ENCODE results near the gene NSFL1C. TPM values are rescaled to one million over a fixed set of nuclear protein-coding genes. Genes with fewer than 3 reads are reported as not detected.

Gene NSFL1C
- total RNA-seq, 2 donors from 2014 or later: 43.0 to 54.5 TPM

DNA sequence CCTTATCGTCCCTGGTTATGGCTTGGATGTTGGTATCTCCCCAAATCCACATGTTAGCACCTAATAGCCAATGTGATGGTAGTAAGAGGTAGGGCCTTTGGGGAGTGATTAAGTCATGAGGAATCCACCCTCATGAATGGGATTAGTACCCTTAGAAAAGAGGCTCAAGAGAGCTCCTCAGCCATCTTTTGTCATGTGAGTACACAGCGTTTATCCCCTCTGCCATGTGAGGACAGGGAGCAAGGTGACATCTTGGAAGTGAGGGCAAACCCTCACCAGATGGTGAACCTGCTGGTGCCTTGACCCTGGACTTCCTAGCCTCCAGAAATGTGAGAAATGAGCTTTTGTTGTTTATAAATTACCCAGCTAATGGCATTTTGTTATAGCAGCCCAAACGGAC lies 40.6 kb upstream of the NSFL1C start:
- H3K4me3 ChIP-seq: no peak overlapping the region
- intact Hi-C loops (cut with DNase I): no loop called here
- no peaks in the 10 kb centered on the region for H3K36me3 ChIP-seq
- no peak overlapping the region for H3K27ac ChIP-seq
- no peak for TF ChIP-seq POLR2AphosphoS5 (IDR thresholded peaks at IDR 0.05)
- no peak for TF ChIP-seq CTCF (IDR thresholded peaks at IDR 0.05)
- no peak for TF ChIP-seq POLR2A (IDR thresholded peaks at IDR 0.05)
- H3K4me1 ChIP-seq (replicated peaks): no peaks in the 10 kb centered on the region
- H3K9me3 ChIP-seq: no peaks in the 10 kb centered on the region
- no peaks in the 10 kb centered on the region for H3K27me3 ChIP-seq (replicated peaks; ENCODE audit: insufficient read depth)
- WGBS: 72% methylated on average over 3 of the region's 3 CpGs
- DNase-seq (ENCODE audit: low spot score): no peak

DNA sequence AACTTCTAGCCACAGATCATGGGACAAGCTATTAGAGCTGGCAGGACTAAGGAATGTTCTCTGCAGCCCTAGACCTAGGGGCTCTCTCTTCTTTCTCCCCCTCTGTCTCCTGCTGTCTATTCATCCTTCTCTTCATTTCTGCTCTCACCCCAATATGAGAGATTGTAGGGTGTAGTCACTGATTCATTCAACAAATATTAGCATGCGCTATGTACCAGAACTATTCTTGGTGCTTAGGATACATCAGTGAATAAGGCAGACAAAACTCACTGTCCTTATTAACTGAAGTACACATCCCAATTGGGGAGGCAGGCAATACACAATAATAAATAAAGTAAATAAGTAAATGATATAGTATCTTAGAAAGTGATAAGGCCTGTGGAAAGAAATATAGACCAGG lies 39.2 kb upstream of the NSFL1C start:
- intact Hi-C loops (cut with DNase I): no loop called here
- no peaks in the 10 kb centered on the region for H3K4me1 ChIP-seq (replicated peaks)
- H3K27ac ChIP-seq: no peak overlapping the region
- no peaks in the 10 kb centered on the region for H3K9me3 ChIP-seq
- TF ChIP-seq POLR2AphosphoS5 (IDR thresholded peaks at IDR 0.05) (no peak), POLR2A (IDR thresholded peaks at IDR 0.05) (no peak), CTCF (IDR thresholded peaks at IDR 0.05) (no peak)
- no peak for DNase-seq (ENCODE audit: low spot score)
- H3K36me3 ChIP-seq: no peaks in the 10 kb centered on the region
- WGBS: 100% methylated on average over 1 of the region's 1 CpG
- H3K27me3 ChIP-seq (replicated peaks; ENCODE audit: insufficient read depth): no peaks in the 10 kb centered on the region
- no peak overlapping the region for H3K4me3 ChIP-seq

DNA sequence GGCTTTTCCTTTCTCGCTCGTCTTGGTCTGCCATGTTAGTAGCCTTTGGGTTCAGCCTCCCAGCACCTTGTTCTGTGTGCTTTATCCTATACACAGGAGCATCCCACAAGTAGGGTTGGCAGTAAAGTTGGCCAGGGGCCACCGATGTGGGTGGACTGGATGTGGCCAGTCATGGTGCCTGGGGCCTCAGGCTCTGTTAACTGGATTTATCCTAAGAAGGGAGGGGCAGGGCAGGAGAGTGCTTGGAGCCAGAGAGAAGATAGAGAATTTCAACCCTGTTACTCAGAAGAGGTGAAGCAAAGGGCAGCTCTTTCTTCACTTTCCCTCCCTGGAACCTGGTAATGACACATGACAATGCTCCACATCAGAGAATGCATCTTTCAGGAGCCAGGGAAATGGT lies 38.7 kb upstream of the NSFL1C start:
- TF ChIP-seq CTCF (IDR thresholded peaks at IDR 0.05) (no peak), POLR2A (IDR thresholded peaks at IDR 0.05) (no peak), POLR2AphosphoS5 (IDR thresholded peaks at IDR 0.05) (no peak)
- 83% methylated on average over 3 of the region's 3 CpGs for WGBS
- Histone ChIP-seq H3K9me3 (no peaks in the 10 kb centered on the region), H3K4me1 (replicated peaks) (no peaks in the 10 kb centered on the region), H3K4me3 (no peak overlapping the region), H3K36me3 (no peaks in the 10 kb centered on the region), H3K27ac (no peak overlapping the region), H3K27me3 (replicated peaks; ENCODE audit: insufficient read depth) (no peaks in the 10 kb centered on the region)
- intact Hi-C loops (cut with DNase I): no loop called here
- no peak for DNase-seq (ENCODE audit: low spot score)

GRCh38 chr20:1503564-1504227 lies 37.0 kb upstream of the NSFL1C start:
- Histone ChIP-seq H3K9me3 (no peaks in the 10 kb centered on the region), H3K36me3 (no peaks in the 10 kb centered on the region), H3K27ac (no peak overlapping the region), H3K4me1 (replicated peaks) (no peaks in the 10 kb centered on the region), H3K27me3 (replicated peaks; ENCODE audit: insufficient read depth) (no peaks in the 10 kb centered on the region), H3K4me3 (no peak overlapping the region)
- TF ChIP-seq CTCF (IDR thresholded peaks at IDR 0.05) (peak in 3 of 4 experiments; percentile 68 to 97 (median 90)), POLR2AphosphoS5 (IDR thresholded peaks at IDR 0.05) (peak; percentile 63), POLR2A (IDR thresholded peaks at IDR 0.05) (no peak)
- peak; percentile 71 for DNase-seq (ENCODE audit: low spot score)
- intact Hi-C loops (cut with DNase I): no loop called here
- WGBS: 3% methylated on average over 8 of the region's 8 CpGs

DNA sequence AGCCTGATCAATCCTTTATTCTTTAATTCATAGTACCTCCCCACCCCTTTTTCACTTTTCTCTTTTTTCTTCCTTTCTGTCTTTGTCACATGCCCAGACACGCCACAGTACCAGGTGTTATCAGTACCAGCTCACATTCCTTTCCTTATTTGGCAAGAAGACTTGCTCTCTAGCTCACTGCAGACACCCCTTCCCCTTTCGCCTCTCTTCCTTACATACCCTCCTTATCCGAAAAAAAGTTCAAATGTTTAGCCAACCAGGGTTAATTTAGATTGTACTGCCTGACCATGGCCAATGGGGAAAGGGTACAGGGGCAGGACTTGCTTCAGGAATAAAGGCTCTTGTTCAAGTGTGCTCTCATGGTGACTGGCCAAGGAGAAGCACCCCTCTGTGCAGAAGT lies 33.8 kb upstream of the NSFL1C start:
- no peaks in the 10 kb centered on the region for H3K4me1 ChIP-seq (replicated peaks)
- WGBS: 34% methylated on average over 3 of the region's 3 CpGs
- TF ChIP-seq POLR2A (IDR thresholded peaks at IDR 0.05) (no peak), POLR2AphosphoS5 (IDR thresholded peaks at IDR 0.05) (no peak), CTCF (IDR thresholded peaks at IDR 0.05) (no peak)
- no peaks in the 10 kb centered on the region for H3K27me3 ChIP-seq (replicated peaks; ENCODE audit: insufficient read depth)
- intact Hi-C loops (cut with DNase I): no loop called here
- no peak overlapping the region for H3K4me3 ChIP-seq
- no peaks in the 10 kb centered on the region for H3K9me3 ChIP-seq
- no peak for DNase-seq (ENCODE audit: low spot score)
- no peaks in the 10 kb centered on the region for H3K36me3 ChIP-seq
- H3K27ac ChIP-seq: no peak overlapping the region
